ENCODE data around the gene ADGRB2.

The ADGRB2 gene

GRCh38 chr1:31701091-31701736, 62.9 kb downstream of the ADGRB2 start:
- no peak for DNase-seq (ENCODE audit: low spot score)

- DNase-seq (ENCODE audit: low spot score) = no peak
Observed at GRCh38 chr1:31700468-31701090, 63.6 kb downstream of the ADGRB2 start.

GRCh38 chr1:31699341-31699891, 64.7 kb downstream of the ADGRB2 start:
- no peak for DNase-seq (ENCODE audit: low spot score)

- DNase-seq (ENCODE audit: low spot score) = no peak
Observed at GRCh38 chr1:31697369-31697984, 66.7 kb downstream of the ADGRB2 start.

GRCh38 chr1:31696242-31696641, 67.9 kb downstream of the ADGRB2 start:
- DNase-seq (ENCODE audit: low spot score) = peak; percentile 21

GRCh38 chr1:31695327-31695726, 68.8 kb downstream of the ADGRB2 start:
- no peak for DNase-seq (ENCODE audit: low spot score)

GRCh38 chr1:31694964-31695313, 69.2 kb downstream of the ADGRB2 start:
- DNase-seq (ENCODE audit: low spot score) = no peak

- DNase-seq (ENCODE audit: low spot score) = peak; percentile 17
Observed at GRCh38 chr1:31694069-31694963, 69.8 kb downstream of the ADGRB2 start.

GRCh38 chr1:31693231-31693630, 70.9 kb downstream of the ADGRB2 start:
- no peak for DNase-seq (ENCODE audit: low spot score)

- no peak for DNase-seq (ENCODE audit: low spot score)
Observed at GRCh38 chr1:31691951-31692350, 72.2 kb downstream of the ADGRB2 start.

GRCh38 chr1:31691446-31691845, 72.7 kb downstream of the ADGRB2 start:
- DNase-seq (ENCODE audit: low spot score) = no peak

- no peak for DNase-seq (ENCODE audit: low spot score)
Observed at GRCh38 chr1:31690921-31691320, 73.2 kb downstream of the ADGRB2 start.

GRCh38 chr1:31689854-31690253, 74.3 kb downstream of the ADGRB2 start:
- no peak for DNase-seq (ENCODE audit: low spot score)

- peak; percentile 58 for DNase-seq (ENCODE audit: low spot score)
Observed at GRCh38 chr1:31689379-31689778, 74.8 kb downstream of the ADGRB2 start.

- no peak for DNase-seq (ENCODE audit: low spot score)
Observed at GRCh38 chr1:31688233-31688918, 75.8 kb downstream of the ADGRB2 start.

- DNase-seq (ENCODE audit: low spot score) = no peak
Observed at GRCh38 chr1:31687601-31688000, 76.5 kb downstream of the ADGRB2 start.

GRCh38 chr1:31685795-31686194, 78.3 kb downstream of the ADGRB2 start:
- no peak for DNase-seq (ENCODE audit: low spot score)

- peak; percentile 79 for DNase-seq (ENCODE audit: low spot score)
Observed at GRCh38 chr1:31683997-31684396, 80.1 kb downstream of the ADGRB2 start.

- DNase-seq (ENCODE audit: low spot score) = no peak
Observed at GRCh38 chr1:31681415-31681814, 82.7 kb downstream of the ADGRB2 start.

- no peak for DNase-seq (ENCODE audit: low spot score)
Observed at GRCh38 chr1:31679676-31680230, 84.4 kb downstream of the ADGRB2 start.

- no peak for DNase-seq (ENCODE audit: low spot score)
Observed at GRCh38 chr1:31679091-31679490, 85.0 kb downstream of the ADGRB2 start.
